NCI-H345 treated with DMSO at 0.1 percent for 48 hours (cell line): ENCODE data around the gene SNX30.
"Not testable (repeated sequence)": the region's sequence is repeated elsewhere in the genome, so short reads cannot be mapped to it uniquely, and the experiment has no call there.

Experiments
- DNase-seq: peaks from one replicate; lab custom pipeline; 2025; ENCODE audit not compliant: unreplicated experiment; lab: John Stamatoyannopoulos, UW

Gene SNX30, protein sequence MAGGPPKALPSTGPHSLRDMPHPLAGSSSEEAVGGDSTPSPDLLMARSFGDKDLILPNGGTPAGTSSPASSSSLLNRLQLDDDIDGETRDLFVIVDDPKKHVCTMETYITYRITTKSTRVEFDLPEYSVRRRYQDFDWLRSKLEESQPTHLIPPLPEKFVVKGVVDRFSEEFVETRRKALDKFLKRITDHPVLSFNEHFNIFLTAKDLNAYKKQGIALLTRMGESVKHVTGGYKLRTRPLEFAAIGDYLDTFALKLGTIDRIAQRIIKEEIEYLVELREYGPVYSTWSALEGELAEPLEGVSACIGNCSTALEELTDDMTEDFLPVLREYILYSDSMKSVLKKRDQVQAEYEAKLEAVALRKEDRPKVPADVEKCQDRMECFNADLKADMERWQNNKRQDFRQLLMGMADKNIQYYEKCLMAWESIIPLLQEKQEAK

DNA sequence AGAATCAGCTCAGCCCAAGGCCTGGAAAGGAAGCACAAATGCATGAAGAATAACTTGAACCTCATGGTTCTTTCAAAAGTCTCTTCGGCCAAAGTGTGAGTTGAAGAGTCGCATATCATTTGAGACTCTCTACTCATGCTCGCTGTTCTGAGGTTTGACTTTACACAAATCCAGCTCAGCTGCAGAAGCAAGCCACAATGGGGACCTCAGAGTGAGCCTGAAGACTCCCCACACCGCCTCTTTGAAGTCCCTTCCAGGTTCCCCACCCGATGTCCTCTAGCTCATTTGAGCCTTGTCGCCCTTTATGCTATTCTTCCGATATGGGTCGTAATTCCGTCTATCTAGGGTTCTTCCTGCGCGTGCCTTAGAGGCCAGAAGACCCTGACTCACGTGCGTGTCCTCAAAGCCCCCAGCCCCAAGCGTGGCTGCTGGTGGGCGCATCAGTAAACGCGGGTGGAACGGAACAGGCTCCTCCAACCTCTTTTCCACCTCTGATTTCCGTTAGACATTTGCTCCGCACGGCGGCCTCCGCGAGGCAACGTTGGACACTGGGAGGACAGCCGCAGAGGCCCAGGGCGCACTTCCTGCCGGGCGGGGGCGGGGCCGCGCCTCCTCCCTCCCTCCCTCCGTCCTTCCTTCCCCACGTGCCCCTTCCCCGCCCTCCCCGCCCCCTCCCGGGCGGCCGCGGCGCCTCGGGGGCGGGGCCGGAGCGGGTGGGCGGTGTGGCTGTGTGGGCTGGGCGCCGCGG lies at the start of gene SNX30:
SNX30 (plus strand) TSS at position 745 of the 748 bp plus-strand sequence. CDS start 242 bp downstream, outside the sequence.
- DNase-seq: peak; percentile 27

DNA sequence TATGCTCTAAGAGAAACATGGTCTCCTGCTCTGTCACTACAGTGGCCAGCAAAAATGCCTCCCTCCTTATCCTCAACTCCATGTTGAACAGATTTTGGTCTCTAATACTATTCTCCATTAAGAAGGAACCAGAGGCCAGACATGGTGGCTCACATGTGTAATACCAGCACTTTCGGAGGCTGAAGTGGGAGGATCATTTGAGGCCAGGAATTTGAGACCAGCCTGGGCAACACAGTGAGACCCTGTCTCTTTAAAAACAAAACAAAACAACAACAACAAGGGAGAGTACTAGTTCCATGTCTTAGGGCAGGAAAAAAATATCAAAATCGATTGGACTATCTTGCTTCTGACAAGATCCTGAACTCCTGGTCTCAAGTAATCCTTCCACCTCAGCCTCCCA lies 47.3 kb upstream of the SNX30 start:
- no peak for DNase-seq

DNA sequence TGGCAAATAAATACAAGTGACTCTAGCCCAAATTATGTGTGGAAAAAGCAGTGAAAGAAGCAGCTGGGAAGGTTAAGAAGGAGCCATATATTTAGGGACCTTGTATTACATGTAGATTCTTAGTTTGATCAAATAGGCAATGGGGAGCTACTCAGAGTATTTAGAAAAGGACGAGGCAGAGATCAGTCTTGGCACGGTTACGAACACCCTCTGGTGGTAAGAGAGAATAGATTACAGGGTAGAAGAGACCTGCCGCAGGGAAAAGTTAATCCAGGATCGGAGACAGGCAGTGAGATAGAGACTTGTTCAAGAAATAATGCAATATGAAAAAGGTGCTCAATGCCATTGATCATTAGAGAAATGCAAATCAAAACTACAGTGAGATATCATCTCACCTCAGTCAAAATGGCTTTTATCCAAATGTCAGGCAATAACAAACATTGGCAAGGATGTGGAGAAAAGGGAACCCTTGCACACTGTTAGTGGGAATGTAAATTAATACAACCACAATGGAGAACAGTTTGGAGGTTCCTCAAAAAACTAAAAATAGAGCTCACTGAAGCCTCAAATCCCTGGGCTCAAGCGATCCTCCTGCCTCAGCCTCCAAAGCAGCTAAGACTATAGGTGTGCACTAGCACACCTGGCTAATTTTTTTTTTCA lies 44.7 kb upstream of the SNX30 start:
- DNase-seq: no peak

DNA sequence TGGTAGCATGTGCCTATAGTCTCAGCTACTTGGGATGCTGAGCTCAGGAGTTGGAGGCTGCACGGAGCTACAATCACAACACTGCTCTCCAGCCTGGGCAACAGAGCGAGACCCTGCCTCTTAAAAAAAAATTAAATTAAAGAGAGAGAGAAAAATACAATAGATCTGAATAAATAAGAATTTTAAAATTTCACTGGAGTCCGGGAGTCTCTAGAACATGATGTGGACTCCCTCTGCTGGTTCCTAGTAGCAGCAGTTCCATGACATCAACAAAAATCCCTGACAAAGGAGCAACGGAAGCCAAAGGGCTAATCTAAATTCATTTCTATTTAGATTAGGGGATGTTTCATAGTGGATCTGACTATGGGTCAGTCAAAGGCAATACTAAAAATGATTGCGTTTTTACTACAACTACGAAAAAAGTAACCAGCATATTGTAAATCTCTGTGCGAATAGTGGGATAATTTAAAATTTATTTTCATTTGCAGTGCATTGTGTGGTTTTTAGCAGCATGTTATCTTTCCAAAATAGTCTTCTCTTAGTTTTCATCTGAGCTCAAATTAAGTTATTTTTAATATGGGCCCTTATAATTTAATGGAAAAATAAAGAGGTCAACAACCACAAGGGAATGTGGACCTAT lies 39.4 kb upstream of the SNX30 start:
- DNase-seq: no peak

DNA sequence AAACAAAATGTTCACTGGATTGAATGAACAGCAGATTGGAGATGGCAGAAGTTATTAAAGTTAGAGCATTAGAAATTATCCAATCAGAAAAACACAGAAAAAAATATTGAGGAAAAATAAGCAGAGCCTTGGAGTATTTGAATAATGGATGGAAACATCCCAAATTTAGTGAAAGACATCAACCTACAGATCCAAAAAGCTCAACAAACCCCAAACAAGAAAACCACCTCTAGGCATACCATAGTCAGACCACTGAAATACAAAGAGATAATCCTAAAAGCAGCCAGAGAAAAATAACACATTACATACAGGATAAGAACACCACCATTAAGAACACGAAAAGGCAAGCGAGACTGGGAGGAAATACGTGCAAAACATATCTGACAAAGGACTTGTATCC lies 37.9 kb upstream of the SNX30 start:
- DNase-seq: no peak

DNA sequence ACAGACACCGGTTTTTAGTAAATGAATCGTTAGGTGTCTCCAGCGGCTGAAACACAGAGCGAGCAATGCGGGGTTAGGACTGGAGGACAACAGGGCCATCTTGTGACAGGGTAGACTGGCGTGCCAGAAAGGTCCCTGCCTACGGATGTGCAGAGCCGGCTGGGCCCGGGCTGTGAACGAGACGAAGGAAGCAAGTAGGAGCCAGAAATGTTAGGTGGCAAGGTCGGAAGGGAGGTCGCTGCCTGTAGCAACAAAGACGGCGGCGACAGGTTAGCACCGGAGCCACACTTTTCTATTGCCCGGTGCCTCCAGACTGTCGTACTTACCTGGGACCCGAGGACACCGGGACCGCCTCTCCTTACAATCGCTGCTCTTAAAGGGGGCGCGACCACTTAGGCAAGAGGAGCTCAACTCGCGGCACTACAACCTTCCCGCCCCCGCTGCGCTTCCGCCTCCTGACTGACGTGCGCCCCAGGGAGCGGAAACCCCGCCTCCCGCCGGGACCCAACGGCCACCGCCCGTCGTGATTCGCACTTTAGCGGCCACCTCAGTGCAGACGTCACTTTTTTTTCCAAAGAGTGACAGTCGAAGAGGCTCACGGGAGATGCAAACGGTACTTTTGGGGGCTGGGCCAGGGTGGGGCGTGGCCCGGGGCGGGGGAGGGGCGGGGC lies 32.8 kb upstream of the SNX30 start, which contains the start of gene INIP:
INIP (minus strand) TSS at position 457 of the 671 bp plus-strand sequence. CDS start 1,632 bp downstream, outside the sequence.
- DNase-seq: peak; percentile 90

DNA sequence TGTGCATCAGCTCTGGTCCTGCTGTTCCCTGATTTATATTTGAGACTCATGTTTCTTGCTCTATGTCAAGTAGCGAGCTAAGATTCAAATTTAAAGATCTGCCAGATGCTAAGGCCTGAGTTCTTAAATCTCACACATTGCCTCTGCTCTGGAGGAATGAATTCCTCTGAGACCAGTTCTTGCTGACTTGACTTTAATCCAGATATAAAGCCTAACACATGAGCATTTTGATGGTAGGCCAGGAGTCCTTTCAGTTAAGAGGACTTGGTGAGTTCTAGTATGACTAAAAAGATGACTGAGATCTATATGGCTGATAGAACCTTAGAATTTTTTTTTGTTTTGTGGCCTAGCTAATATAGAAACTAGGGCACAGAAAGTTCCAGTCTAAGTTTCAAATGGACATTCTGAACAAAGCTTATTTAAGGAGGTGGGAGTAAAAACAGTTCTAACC lies 31.3 kb upstream of the SNX30 start:
- DNase-seq: no peak

DNA sequence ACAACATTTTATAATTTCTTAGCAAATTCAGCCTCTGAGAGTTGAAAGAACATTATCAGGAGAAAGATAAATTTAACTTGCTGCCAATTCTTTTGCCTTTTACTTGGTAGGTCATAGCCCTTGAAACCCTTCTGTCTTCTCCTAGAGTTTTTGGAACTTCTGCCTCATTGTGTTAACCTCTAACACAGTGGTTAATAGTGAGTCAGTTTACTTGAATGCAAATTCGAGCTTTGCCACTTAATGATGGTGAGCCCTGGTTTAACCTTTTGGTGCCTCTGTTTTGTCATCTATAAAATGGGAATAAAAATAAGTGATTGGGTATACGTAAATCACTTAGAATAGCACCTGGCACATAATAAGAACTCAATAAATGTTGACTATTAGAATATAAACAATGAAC lies 30.9 kb upstream of the SNX30 start:
- DNase-seq: no peak

DNA sequence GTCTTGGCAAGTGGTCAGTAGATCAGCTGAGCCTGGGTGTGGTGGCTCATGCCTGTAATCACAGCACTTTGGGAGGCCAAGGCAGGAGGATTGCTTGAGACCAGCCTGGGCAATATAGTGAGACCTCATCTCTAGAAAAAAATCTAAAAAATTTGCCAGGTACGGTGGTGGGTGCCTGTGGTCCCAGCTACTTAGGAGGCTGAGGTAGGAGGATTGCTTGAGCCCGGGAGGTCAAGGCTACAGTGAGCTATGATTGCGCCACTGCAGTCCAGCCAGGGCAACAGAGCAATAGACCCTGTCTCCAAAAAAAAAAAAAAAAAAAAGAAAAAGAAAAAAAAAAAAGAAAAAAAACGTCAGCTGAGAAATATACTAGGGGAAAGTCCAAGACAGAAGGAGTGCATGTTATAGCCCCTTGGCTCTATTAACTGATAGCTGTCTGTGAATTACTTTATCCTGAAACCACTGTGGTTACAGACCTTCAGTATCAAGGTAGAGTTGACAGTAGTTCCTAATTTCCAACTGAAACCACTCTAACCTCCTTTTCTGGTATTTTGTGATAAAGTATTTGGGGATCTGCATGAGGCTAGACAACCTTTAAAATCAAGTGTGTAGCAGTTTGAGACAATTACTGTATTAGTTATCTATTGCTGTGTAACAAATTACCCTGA lies 30.3 kb upstream of the SNX30 start:
- DNase-seq: no peak

DNA sequence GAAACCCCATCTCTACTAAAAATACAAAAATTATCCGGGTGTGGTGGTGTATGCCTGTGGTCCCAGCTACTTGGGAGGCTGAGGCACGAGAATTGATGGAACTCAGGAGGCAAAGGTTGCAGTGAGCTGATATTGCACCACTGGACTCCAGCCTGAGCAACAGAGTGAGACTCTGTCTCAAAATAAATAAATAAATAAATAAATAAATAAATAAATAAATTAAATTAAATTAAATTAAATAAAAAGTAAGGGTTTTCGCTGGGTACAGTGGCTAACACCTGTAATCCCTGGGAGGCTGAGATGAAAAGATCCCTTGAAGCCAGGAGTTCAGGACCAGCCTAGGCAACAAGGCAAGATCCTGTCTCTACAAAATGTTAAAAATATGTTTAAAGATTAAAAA lies 27.8 kb upstream of the SNX30 start:
- not testable (repeated sequence) for DNase-seq

DNA sequence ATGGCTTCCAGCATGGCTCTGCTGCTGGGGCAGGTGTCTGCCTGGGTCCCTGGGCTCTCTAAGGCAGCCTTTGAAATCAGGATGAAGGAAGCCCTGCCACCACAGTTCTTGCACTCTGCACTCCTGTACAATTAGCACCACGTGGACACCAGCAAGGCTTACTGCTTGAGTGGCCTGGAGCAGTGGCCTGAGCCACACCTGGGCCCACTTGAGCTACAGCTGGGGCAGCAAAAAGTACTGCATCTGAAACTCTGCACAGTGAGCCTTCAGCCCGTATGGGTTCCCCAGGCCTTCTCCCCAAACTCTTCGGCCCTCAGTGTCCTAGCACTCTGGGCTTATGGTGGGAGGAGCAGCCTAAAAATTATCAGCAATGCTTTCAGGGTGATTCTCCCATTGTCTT lies 24.6 kb upstream of the SNX30 start:
- no peak for DNase-seq

DNA sequence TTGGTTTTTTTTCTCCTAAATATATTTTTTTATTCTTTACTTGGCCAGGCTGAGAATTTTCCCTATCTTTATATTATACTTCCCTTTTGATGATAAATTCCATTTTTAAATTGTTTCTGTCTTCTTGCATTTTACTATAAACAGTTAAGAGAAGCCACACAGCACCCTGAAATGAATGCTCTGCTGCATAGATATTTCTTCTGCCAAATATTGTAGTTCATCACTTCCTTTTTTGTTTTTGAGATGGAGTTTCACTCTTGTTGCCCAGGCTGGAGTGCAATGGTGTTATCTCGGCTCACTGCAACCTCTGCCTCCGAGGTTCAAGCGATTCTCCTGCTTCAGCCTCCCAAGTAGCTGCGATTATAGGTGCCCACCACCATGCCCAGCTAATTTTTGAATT lies 24.1 kb upstream of the SNX30 start:
- no peak for DNase-seq

DNA sequence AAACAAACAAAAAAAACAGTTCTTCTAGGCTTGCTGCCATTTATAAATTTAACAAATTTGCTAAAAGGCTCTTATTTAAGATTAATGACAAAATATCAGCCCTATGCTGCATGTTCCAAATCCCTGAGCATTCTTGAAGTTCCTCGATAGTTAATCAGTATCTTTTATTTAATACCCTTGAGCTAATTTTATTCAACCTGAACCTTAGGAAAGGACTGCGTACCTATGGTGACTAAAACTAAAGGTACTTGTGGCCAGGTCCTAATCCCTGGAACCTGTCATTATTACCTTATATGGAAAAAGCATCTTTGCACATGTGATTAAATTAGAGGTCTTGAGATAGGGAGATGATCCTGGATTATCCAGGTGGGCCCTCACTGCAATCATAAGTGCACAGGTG lies 22.2 kb upstream of the SNX30 start:
- no peak for DNase-seq

DNA sequence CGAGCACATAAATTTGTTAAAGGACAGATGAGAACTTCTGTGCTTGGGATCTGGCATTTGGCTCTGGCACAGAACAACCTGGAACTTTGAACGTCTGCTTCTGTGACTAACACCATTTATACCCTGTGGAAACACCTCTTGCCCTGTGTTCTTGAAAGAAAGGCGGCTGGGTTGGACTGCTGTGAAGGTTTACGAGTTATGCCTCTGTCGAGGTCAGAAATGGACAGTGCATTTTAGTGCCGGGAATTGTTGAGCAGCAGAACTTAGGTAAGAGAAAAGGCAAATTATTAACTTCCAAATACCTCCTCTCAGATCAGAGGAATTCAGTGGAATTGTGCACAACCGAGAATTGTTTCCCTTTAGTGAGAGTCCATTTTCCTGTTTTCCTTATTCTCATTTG lies 18.6 kb upstream of the SNX30 start:
- no peak for DNase-seq

DNA sequence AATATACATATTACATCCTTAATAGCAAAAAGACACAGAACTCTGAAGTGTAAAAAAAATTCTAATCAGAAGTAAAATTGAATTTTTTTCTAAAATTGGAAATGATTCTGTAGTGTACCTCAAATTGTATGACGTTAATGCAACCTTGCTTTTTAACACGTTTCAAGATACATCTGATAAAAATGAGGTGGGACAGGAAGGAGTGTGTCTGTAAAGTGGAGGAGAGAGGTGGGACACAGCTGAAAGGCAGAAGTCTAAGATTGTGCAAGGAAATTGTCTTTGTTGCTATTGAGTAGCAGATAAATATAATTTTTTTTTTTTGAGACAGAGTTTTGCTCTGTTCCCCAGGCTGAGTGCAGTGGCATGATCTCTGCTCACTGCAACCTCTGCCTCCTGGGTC lies 15.7 kb upstream of the SNX30 start:
- no peak for DNase-seq

DNA sequence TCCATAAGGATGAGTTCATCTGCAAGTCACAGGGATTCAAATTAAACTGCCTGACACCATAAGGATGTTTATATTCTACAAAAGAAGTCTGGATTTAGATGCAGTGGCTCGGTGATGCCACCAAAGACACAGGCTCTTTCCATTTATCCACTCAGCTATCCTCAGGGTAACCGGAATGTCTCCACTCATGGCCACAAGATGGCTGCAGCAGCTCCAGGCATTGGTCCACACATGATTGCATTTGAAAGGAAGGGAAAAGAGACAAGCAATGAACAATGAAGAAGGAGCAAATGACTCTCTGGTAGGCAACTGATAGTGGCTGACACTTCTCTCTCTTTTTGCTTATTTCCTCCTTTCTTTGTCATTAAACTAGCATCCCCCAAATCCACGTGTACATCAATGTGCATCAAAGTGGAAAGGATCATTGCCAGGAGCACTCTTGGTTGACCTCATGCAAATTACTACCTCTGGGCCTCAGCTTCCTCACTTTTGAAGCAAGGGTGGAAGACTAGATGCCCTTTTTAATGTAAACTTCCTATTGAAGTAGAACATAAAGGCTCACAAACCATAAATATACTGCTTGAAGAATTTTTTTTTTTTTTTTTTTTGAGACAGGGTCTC lies 7.2 kb upstream of the SNX30 start:
- no peak for DNase-seq

DNA sequence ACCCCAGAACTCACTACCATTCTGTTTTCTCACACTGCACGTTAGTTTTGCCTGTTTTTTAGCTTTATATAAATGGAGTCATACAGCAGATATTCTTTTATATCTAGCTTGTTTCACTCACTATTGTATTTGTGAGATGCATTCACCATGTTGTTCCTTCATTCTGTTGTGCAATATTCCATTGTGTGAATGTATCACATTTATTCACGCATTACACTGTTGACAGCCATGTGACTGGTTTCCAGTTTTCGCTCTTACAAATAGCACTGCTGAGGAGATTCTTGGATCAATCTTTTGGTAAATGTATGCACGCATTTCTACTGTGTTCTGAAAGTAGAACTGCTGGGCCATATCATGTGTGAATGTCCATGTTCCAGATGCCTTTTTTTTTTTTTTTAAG lies 6.4 kb upstream of the SNX30 start:
- no peak for DNase-seq

DNA sequence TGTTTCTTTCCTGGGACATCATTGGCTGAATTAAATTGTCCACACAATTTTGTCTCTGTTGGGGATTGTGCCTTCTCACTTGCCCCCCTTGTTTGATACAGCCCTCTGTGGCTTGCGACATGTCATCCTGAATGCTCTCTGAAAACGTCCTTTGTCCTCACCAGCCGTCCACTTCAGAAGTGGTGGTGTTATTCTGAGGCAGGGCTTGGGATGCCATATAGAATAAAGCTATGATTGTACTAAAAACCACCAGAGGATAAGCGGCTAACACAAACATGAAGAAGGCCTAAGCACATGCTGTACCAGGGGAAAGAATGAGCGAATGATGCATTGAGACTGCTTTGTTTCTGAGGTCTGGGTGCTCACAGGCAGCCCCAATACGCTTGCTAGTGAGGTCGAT lies 3.5 kb upstream of the SNX30 start:
- DNase-seq: no peak

DNA sequence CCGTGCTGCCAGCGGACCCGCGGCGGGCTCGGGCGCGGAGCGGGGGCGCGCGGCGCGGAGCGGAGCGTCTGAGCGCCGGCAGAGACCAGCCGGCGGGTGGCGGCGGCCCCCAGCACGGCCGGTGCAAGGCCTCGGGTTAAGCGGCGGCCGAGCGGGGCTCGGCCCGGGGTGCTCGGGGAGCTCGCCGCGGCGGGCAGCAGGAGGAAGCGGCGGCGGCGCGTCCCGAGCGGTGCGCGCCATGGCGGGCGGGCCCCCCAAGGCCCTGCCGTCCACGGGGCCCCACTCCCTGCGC lies 150 bp downstream of the SNX30 start:
- DNase-seq: no peak
